SK-N-SH treated with all-trans-retinoic acid at 6 μM for 48 hours (cell line): Measurements from ENCODE around the gene MUC22.

Source experiments
- ATAC-seq: fragments of 200-7000 bp; cut with Tn5 transposase; 3 replicates; pipeline ENCODE4 v1.9.1; 2020; ENCODE audit warnings: mild to moderate bottlenecking, moderate library complexity
- BACH2 ChIP-seq: fragments of 250-450 bp; sonication (Bioruptor Pico); IDR thresholded peaks from 2 replicates; pipeline ENCODE4 v1.9.0; 2021; ENCODE audit warnings: mild to moderate bottlenecking, borderline replicate concordance
- CSDC2 ChIP-seq: fragments of 250-450 bp; sonication (Bioruptor Pico); IDR thresholded peaks from 2 replicates; pipeline ENCODE4 v1.5.0; 2020; ENCODE audit warnings: mild to moderate bottlenecking, moderate library complexity
- ESRRG ChIP-seq: fragments of 250-450 bp; sonication (Bioruptor Pico); IDR thresholded peaks from 2 replicates; pipeline ENCODE4 v1.6.1; 2021; ENCODE audit warnings: mild to moderate bottlenecking
- GLIS3 ChIP-seq: fragments of 250-450 bp; sonication (Bioruptor Pico); IDR thresholded peaks from 2 replicates; pipeline ENCODE4 v1.5.0; 2020; ENCODE audit warnings: mild to moderate bottlenecking, moderate library complexity
- ISL1 ChIP-seq: fragments of 250-450 bp; sonication (Bioruptor Pico); IDR thresholded peaks from 2 replicates; pipeline ENCODE4 v2.1.2; 2022; ENCODE audit warnings: mild to moderate bottlenecking, moderate library complexity
- OSR1 ChIP-seq: fragments of 250-450 bp; sonication (Bioruptor Pico); IDR thresholded peaks from 2 replicates; pipeline ENCODE4 v1.8.0; 2022; ENCODE audit warnings: moderate library complexity, mild to moderate bottlenecking, inconsistent platforms
- PPARA ChIP-seq: fragments of 250-450 bp; sonication (Bioruptor Pico); IDR thresholded peaks from 2 replicates; pipeline ENCODE4 v1.5.0; 2020; ENCODE audit warnings: mild to moderate bottlenecking, borderline replicate concordance
- SNAI2 ChIP-seq: fragments of 250-450 bp; sonication (Bioruptor Pico); IDR thresholded peaks from 2 replicates; pipeline ENCODE4 v1.5.0; 2020; ENCODE audit warnings: mild to moderate bottlenecking, moderate library complexity
- TCF4 ChIP-seq: fragments of 250-450 bp; sonication (Bioruptor Pico); IDR thresholded peaks from 2 replicates; pipeline ENCODE4 v1.8.0; 2021; ENCODE audit warnings: mild to moderate bottlenecking, moderate library complexity, borderline replicate concordance
- TOX ChIP-seq: fragments of 250-450 bp; sonication (Bioruptor Pico); IDR thresholded peaks from 2 replicates; pipeline ENCODE4 v1.8.0; 2021; ENCODE audit warnings: mild to moderate bottlenecking, moderate library complexity, borderline replicate concordance
- ZC3H10 ChIP-seq: fragments of 250-450 bp; sonication (Bioruptor Pico); IDR thresholded peaks from 2 replicates; pipeline ENCODE4 v1.5.1; 2021; ENCODE audit warnings: mild to moderate bottlenecking, moderate library complexity
- ZFP3 ChIP-seq: fragments of 250-450 bp; sonication (Bioruptor Pico); IDR thresholded peaks from 2 replicates; pipeline ENCODE4 v1.5.0; 2020; ENCODE audit warnings: mild to moderate bottlenecking, moderate library complexity
- ZFP30 ChIP-seq: fragments of 450-650 bp; formaldehyde crosslinking; IDR thresholded peaks from 2 replicates; pipeline ENCODE4 v1.5.0; 2022; ENCODE audit warnings: mild to moderate bottlenecking, moderate library complexity
- ZNF8 ChIP-seq: fragments of 450-650 bp; formaldehyde crosslinking; IDR thresholded peaks from 2 replicates; pipeline ENCODE4 v1.5.0; 2020; ENCODE audit warnings: mild to moderate bottlenecking, moderate library complexity
- TF ChIP-seq, protein P1 (sequence below): fragments of 250-450 bp; sonication (Bioruptor Pico); IDR thresholded peaks from 2 replicates; pipeline ENCODE4 v1.5.0; 2020; ENCODE audit warnings: mild to moderate bottlenecking, moderate library complexity
- TF ChIP-seq, protein P2 (sequence below): fragments of 250-450 bp; sonication (Bioruptor Pico); IDR thresholded peaks from 2 replicates; pipeline ENCODE4 v1.5.1; 2021; ENCODE audit warnings: mild to moderate bottlenecking, moderate library complexity
- TF ChIP-seq, protein P3 (sequence below): fragments of 250-450 bp; sonication (Bioruptor Pico); IDR thresholded peaks from 2 replicates; pipeline ENCODE4 v1.8.0; 2021; ENCODE audit warnings: low read depth, mild to moderate bottlenecking, moderate library complexity, borderline replicate concordance
- TF ChIP-seq, protein P4 (sequence below): fragments of 250-450 bp; sonication (Bioruptor Pico); IDR thresholded peaks from 2 replicates; pipeline ENCODE4 v1.5.1; 2020; ENCODE audit warnings: low read depth, mild to moderate bottlenecking, moderate library complexity
- TF ChIP-seq, protein P5 (sequence below): fragments of 250-450 bp; sonication (Bioruptor Pico); IDR thresholded peaks from 2 replicates; pipeline ENCODE4 v1.8.0; 2020; ENCODE audit warnings: mild to moderate bottlenecking, moderate library complexity, borderline replicate concordance

The MUC22 gene

DNA sequence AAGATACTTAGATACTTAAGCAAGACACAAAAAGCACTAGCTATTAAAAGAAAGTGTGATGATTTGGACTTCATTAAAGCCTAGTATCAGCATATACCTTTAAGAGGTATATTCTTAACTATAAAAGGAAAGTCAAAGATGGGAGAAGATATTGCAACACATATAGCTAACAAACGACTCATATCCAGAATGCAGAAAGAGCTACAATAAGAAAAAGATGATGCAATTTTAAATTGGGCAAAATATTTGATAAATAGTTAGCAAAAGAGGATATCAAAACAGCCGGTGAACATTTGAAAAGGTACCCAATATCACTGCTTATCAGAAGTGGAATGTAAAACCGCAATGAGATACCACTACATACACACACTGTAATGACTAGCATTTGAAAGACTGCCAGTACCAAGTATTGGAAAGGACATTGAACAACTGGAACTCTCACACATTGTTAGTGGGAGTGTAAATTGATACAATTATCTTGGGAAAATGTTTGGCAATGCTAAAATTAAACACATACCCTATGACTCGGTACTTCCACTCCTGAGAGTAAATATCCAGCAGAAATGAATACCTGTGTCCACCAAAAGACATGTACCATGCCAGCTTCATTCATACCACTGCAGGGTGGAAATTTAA is 25.7 kb downstream of the MUC22 start:
- ATAC-seq, result no peak
- TF ChIP-seq ESRRG (CRISPR knock-in tag) (no peak), ZFP3 (CRISPR knock-in tag) (no peak), GLIS3 (CRISPR knock-in tag) (no peak), BACH2 (CRISPR knock-in tag) (no peak), PPARA (no peak), TCF4 (CRISPR knock-in tag) (no peak), TOX (CRISPR knock-in tag) (no peak), OSR1 (CRISPR knock-in tag) (no peak), ZC3H10 (CRISPR knock-in tag) (no peak), ISL1 (no peak), ZNF8 (no peak), SNAI2 (CRISPR knock-in tag) (no peak), CSDC2 (CRISPR knock-in tag) (no peak)
- TF ChIP-seq, protein P1, sequence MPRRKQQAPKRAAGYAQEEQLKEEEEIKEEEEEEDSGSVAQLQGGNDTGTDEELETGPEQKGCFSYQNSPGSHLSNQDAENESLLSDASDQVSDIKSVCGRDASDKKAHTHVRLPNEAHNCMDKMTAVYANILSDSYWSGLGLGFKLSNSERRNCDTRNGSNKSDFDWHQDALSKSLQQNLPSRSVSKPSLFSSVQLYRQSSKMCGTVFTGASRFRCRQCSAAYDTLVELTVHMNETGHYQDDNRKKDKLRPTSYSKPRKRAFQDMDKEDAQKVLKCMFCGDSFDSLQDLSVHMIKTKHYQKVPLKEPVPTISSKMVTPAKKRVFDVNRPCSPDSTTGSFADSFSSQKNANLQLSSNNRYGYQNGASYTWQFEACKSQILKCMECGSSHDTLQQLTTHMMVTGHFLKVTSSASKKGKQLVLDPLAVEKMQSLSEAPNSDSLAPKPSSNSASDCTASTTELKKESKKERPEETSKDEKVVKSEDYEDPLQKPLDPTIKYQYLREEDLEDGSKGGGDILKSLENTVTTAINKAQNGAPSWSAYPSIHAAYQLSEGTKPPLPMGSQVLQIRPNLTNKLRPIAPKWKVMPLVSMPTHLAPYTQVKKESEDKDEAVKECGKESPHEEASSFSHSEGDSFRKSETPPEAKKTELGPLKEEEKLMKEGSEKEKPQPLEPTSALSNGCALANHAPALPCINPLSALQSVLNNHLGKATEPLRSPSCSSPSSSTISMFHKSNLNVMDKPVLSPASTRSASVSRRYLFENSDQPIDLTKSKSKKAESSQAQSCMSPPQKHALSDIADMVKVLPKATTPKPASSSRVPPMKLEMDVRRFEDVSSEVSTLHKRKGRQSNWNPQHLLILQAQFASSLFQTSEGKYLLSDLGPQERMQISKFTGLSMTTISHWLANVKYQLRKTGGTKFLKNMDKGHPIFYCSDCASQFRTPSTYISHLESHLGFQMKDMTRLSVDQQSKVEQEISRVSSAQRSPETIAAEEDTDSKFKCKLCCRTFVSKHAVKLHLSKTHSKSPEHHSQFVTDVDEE (CRISPR knock-in tag), result no peak
- TF ChIP-seq, protein P2, sequence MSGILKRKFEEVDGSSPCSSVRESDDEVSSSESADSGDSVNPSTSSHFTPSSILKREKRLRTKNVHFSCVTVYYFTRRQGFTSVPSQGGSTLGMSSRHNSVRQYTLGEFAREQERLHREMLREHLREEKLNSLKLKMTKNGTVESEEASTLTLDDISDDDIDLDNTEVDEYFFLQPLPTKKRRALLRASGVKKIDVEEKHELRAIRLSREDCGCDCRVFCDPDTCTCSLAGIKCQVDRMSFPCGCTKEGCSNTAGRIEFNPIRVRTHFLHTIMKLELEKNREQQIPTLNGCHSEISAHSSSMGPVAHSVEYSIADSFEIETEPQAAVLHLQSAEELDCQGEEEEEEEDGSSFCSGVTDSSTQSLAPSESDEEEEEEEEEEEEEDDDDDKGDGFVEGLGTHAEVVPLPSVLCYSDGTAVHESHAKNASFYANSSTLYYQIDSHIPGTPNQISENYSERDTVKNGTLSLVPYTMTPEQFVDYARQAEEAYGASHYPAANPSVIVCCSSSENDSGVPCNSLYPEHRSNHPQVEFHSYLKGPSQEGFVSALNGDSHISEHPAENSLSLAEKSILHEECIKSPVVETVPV (CRISPR knock-in tag), result no peak
- TF ChIP-seq, protein P3, sequence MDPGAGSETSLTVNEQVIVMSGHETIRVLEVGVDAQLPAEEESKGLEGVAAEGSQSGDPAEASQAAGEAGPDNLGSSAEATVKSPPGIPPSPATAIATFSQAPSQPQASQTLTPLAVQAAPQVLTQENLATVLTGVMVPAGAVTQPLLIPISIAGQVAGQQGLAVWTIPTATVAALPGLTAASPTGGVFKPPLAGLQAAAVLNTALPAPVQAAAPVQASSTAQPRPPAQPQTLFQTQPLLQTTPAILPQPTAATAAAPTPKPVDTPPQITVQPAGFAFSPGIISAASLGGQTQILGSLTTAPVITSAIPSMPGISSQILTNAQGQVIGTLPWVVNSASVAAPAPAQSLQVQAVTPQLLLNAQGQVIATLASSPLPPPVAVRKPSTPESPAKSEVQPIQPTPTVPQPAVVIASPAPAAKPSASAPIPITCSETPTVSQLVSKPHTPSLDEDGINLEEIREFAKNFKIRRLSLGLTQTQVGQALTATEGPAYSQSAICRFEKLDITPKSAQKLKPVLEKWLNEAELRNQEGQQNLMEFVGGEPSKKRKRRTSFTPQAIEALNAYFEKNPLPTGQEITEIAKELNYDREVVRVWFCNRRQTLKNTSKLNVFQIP (CRISPR knock-in tag), result no peak
- TF ChIP-seq, protein P4, sequence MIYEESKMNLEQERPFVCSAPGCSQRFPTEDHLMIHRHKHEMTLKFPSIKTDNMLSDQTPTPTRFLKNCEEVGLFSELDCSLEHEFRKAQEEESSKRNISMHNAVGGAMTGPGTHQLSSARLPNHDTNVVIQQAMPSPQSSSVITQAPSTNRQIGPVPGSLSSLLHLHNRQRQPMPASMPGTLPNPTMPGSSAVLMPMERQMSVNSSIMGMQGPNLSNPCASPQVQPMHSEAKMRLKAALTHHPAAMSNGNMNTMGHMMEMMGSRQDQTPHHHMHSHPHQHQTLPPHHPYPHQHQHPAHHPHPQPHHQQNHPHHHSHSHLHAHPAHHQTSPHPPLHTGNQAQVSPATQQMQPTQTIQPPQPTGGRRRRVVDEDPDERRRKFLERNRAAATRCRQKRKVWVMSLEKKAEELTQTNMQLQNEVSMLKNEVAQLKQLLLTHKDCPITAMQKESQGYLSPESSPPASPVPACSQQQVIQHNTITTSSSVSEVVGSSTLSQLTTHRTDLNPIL (CRISPR knock-in tag), result no peak
- TF ChIP-seq, protein P5, sequence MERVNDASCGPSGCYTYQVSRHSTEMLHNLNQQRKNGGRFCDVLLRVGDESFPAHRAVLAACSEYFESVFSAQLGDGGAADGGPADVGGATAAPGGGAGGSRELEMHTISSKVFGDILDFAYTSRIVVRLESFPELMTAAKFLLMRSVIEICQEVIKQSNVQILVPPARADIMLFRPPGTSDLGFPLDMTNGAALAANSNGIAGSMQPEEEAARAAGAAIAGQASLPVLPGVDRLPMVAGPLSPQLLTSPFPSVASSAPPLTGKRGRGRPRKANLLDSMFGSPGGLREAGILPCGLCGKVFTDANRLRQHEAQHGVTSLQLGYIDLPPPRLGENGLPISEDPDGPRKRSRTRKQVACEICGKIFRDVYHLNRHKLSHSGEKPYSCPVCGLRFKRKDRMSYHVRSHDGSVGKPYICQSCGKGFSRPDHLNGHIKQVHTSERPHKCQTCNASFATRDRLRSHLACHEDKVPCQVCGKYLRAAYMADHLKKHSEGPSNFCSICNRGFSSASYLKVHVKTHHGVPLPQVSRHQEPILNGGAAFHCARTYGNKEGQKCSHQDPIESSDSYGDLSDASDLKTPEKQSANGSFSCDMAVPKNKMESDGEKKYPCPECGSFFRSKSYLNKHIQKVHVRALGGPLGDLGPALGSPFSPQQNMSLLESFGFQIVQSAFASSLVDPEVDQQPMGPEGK (CRISPR knock-in tag), result no peak
- TF ChIP-seq, all 23 proteins: peak for 0

DNA sequence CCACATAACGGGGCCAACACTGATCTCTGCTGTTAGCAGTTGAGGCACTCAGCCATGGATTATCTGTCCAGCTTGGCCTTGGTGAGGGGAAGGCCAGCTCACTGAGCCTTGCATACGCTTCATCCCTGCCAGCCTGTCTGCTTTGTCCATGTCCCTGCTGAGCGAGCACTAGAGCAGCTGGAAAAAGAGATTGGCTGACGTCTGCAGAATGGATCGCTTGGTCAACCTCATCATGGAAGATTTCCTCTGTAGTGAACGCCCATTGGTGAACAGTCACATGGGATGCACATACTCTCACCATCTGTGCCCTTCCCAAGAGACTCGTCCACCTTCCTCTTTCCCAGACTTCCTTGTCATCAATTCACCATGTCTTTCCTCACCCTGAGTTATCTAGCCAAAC is 26.9 kb downstream of the MUC22 start:
- ATAC-seq, result no peak
- TF ChIP-seq BACH2 (CRISPR knock-in tag) (no peak), ZNF8 (no peak), CSDC2 (CRISPR knock-in tag) (no peak), OSR1 (CRISPR knock-in tag) (no peak), ZFP30 (CRISPR knock-in tag) (no peak), ESRRG (CRISPR knock-in tag) (no peak)
- TF ChIP-seq, protein P2 (CRISPR knock-in tag), result no peak
- TF ChIP-seq, protein P4 (CRISPR knock-in tag), result no peak
- TF ChIP-seq, protein P1 (CRISPR knock-in tag), result no peak
- TF ChIP-seq, all 23 proteins: peak for 0
